Astrocyte (in vitro differentiated cells and primary cell): ENCODE data around the gene RAC2. TPM values are rescaled to one million over a fixed set of nuclear protein-coding genes. Genes with fewer than 3 reads are reported as not detected.
"Not testable (repeated sequence)": the region's sequence is repeated elsewhere in the genome, so short reads cannot be mapped to it uniquely, and the experiment has no call there.

Source experiments
- DNase-seq: peaks from one replicate; pipeline ENCODE4 v3.0.0-alpha.2; 2010; ENCODE audit warnings: low read depth
- FAIRE-seq: peaks from 2 replicates; lab custom pipeline; 2011; peaks lifted over from hg19 to GRCh38; lab: Jason Lieb, UNC
- H2AFZ ChIP-seq: 2 replicates; pipeline ENCODE4 v1.6.0; 2012; ENCODE audit warnings: low read depth, low read length, inconsistent platforms
- H3K27ac ChIP-seq: 2 replicates; pipeline ENCODE4 v1.5.1; 2011; ENCODE audit warnings: low read depth, low read length, inconsistent platforms
- H3K27me3 ChIP-seq: 2 replicates; pipeline ENCODE4 v1.6.0; 2011; ENCODE audit warnings: low read length, inconsistent platforms; ENCODE audit not compliant: insufficient read depth
- H3K36me3 ChIP-seq: 2 replicates; pipeline ENCODE4 v1.5.1; 2011; ENCODE audit warnings: low read length, inconsistent platforms; ENCODE audit not compliant: insufficient read depth
- H3K4me1 ChIP-seq: 2 replicates; pipeline ENCODE4 v1.5.1; 2011; ENCODE audit warnings: low read length, inconsistent platforms; ENCODE audit not compliant: insufficient read depth
- H3K4me2 ChIP-seq: 2 replicates; pipeline ENCODE4 v1.6.0; 2012; ENCODE audit warnings: low read length, inconsistent platforms
- H3K4me3 ChIP-seq: 2 replicates; pipeline ENCODE4 v1.5.1; 2011; ENCODE audit warnings: low read depth, mild to moderate bottlenecking, low read length, inconsistent platforms; ENCODE audit not compliant: insufficient read depth
- H3K79me2 ChIP-seq: 2 replicates; pipeline ENCODE4 v1.6.0; 2012; ENCODE audit warnings: mild to moderate bottlenecking, low read length, inconsistent platforms; ENCODE audit not compliant: insufficient read depth
- H3K9ac ChIP-seq: 2 replicates; pipeline ENCODE4 v1.6.0; 2012; ENCODE audit warnings: mild to moderate bottlenecking, low read length, inconsistent platforms
- H3K9me3 ChIP-seq: 2 replicates; pipeline ENCODE4 v1.5.1; 2012; ENCODE audit warnings: low read depth, mild to moderate bottlenecking, low read length, inconsistent platforms; ENCODE audit not compliant: insufficient read depth
- H4K20me1 ChIP-seq: 2 replicates; pipeline ENCODE4 v1.6.0; 2012; ENCODE audit warnings: low read length, inconsistent platforms; ENCODE audit not compliant: insufficient read depth
- H3K27ac Mint-ChIP-seq: one replicate; pipeline ENCODE4 v1.8.0; 2021; ENCODE audit warnings: mild to moderate bottlenecking, mixed read lengths; ENCODE audit not compliant: unreplicated experiment
- H3K27me3 Mint-ChIP-seq: one replicate; pipeline ENCODE4 v1.8.0; 2021; ENCODE audit warnings: low read depth, mixed read lengths; ENCODE audit not compliant: unreplicated experiment
- H3K36me3 Mint-ChIP-seq: one replicate; pipeline ENCODE4 v1.8.0; 2021; ENCODE audit warnings: low read depth, mixed read lengths; ENCODE audit not compliant: unreplicated experiment
- H3K4me1 Mint-ChIP-seq: one replicate; pipeline ENCODE4 v1.8.0; 2021; ENCODE audit warnings: low read depth, mixed read lengths; ENCODE audit not compliant: unreplicated experiment
- H3K4me3 Mint-ChIP-seq: one replicate; pipeline ENCODE4 v1.8.0; 2021; ENCODE audit warnings: mild to moderate bottlenecking, moderate library complexity, mixed read lengths; ENCODE audit not compliant: unreplicated experiment
- H3K9me3 Mint-ChIP-seq: one replicate; pipeline ENCODE4 v1.8.0; 2021; ENCODE audit warnings: mild to moderate bottlenecking, mixed read lengths; ENCODE audit not compliant: unreplicated experiment
- EZH2 ChIP-seq: IDR thresholded peaks from 2 replicates; pipeline ENCODE4 v1.6.1; 2012; ENCODE audit warnings: mild to moderate bottlenecking, low read length, inconsistent platforms; ENCODE audit not compliant: insufficient read depth
- total RNA-seq: library from RNA; stranded (reverse); gene quantifications from 2 replicates; pipeline ENCODE4 v1.2.1, GENCODE V29; 2021
- TF ChIP-seq, protein P1 (sequence below): IDR thresholded peaks from 2 replicates; pipeline ENCODE4 v1.5.1; 2011; ENCODE audit warnings: low read depth, mild to moderate bottlenecking, inconsistent platforms, low read length, moderate library complexity; ENCODE audit not compliant: insufficient read depth

Gene RAC2
- total RNA-seq, 1 donor from 2014 or later, result 0.61 TPM

GRCh38 chr22:37203354-37204044 is 40.6 kb downstream of the RAC2 start:
- Histone ChIP-seq H3K79me2 (no peaks in the 10 kb centered on the region), H3K36me3 (no peaks in the 10 kb centered on the region), H4K20me1 (no peaks in the 10 kb centered on the region), H3K9ac (no peak overlapping the region), H3K4me2 (no peak overlapping the region), H3K4me3 (no peak overlapping the region), H3K4me1 (peaks cover 8% of the 10 kb centered on the region), H3K27me3 (no peaks in the 10 kb centered on the region), H3K27ac (no peak overlapping the region), H2AFZ (no peak overlapping the region), H3K9me3 (no peaks in the 10 kb centered on the region)
- Mint-ChIP-seq H3K36me3 (no peaks in the 10 kb centered on the region), H3K4me1 (no peaks in the 10 kb centered on the region), H3K4me3 (no peak overlapping the region), H3K27ac (no peak overlapping the region), H3K27me3 (peaks cover 14% of the 10 kb centered on the region), H3K9me3 (no peaks in the 10 kb centered on the region)
- no peak for TF ChIP-seq EZH2
- TF ChIP-seq, protein P1, sequence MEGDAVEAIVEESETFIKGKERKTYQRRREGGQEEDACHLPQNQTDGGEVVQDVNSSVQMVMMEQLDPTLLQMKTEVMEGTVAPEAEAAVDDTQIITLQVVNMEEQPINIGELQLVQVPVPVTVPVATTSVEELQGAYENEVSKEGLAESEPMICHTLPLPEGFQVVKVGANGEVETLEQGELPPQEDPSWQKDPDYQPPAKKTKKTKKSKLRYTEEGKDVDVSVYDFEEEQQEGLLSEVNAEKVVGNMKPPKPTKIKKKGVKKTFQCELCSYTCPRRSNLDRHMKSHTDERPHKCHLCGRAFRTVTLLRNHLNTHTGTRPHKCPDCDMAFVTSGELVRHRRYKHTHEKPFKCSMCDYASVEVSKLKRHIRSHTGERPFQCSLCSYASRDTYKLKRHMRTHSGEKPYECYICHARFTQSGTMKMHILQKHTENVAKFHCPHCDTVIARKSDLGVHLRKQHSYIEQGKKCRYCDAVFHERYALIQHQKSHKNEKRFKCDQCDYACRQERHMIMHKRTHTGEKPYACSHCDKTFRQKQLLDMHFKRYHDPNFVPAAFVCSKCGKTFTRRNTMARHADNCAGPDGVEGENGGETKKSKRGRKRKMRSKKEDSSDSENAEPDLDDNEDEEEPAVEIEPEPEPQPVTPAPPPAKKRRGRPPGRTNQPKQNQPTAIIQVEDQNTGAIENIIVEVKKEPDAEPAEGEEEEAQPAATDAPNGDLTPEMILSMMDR, result no peak
- DNase-seq (no peak), FAIRE-seq (no peak)

DNA sequence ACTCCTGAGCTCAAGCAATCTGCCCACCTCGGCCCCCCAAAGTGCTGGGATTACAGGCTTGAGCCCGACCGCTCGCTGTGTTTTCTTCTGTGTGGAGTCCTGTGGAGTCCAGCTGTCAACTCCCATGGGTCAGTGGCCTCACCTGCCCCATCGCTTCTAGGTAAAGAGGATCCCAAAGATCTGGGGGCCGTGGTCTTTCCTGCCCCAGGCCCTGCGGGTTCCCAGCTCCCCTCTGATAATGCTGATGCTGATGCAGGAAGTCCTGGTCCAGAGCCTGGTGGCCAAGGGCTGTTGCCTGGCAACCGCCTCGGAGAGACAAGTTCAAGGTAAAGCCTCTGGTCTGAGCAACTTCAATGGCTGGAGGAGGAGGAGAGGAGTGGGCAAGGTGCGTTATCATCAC is 41.4 kb downstream of the RAC2 start:
- TF ChIP-seq, protein P1, result no peak
- TF ChIP-seq EZH2, result no peak

GRCh38 chr22:37202001-37202555 is 42.0 kb downstream of the RAC2 start:
- no peak overlapping the region for H3K27ac ChIP-seq
- no peaks in the 10 kb centered on the region for H3K9me3 ChIP-seq
- H3K27me3 ChIP-seq, result no peaks in the 10 kb centered on the region
- H3K4me3 ChIP-seq, result no peak overlapping the region
- DNase-seq (no peak), FAIRE-seq (no peak)
- H3K4me1 Mint-ChIP-seq, result peaks cover 6% of the 10 kb centered on the region
- H3K4me1 ChIP-seq, result peaks cover 22% of the 10 kb centered on the region
- no peaks in the 10 kb centered on the region for H3K36me3 Mint-ChIP-seq
- H3K79me2 ChIP-seq, result no peaks in the 10 kb centered on the region
- H3K4me2 ChIP-seq, result no peak overlapping the region
- no peak overlapping the region for H3K27ac Mint-ChIP-seq
- H3K27me3 Mint-ChIP-seq, result peaks cover 9% of the 10 kb centered on the region
- TF ChIP-seq, protein P1, result no peak
- no peak for TF ChIP-seq EZH2
- peaks cover 6% of the 10 kb centered on the region for H4K20me1 ChIP-seq
- no peak overlapping the region for H2AFZ ChIP-seq
- no peak overlapping the region for H3K9ac ChIP-seq
- H3K9me3 Mint-ChIP-seq, result no peaks in the 10 kb centered on the region
- H3K4me3 Mint-ChIP-seq, result no peak overlapping the region
- no peaks in the 10 kb centered on the region for H3K36me3 ChIP-seq

More for the DNA sequence above, 41.4 kb downstream of the RAC2 start:
- Mint-ChIP-seq H3K27ac (no peak overlapping the region), H3K9me3 (no peaks in the 10 kb centered on the region), H3K27me3 (peaks cover 11% of the 10 kb centered on the region), H3K36me3 (no peaks in the 10 kb centered on the region), H3K4me3 (no peak overlapping the region), H3K4me1 (peaks cover 5% of the 10 kb centered on the region)
- DNase-seq (no peak), FAIRE-seq (no peak)
- Histone ChIP-seq H3K27me3 (no peaks in the 10 kb centered on the region), H3K36me3 (no peaks in the 10 kb centered on the region), H2AFZ (no peak overlapping the region), H3K79me2 (no peaks in the 10 kb centered on the region), H3K4me2 (no peak overlapping the region), H3K9ac (no peak overlapping the region), H3K4me1 (peaks cover 15% of the 10 kb centered on the region), H4K20me1 (no peaks in the 10 kb centered on the region), H3K27ac (no peak overlapping the region), H3K4me3 (no peak overlapping the region), H3K9me3 (no peaks in the 10 kb centered on the region)

DNA sequence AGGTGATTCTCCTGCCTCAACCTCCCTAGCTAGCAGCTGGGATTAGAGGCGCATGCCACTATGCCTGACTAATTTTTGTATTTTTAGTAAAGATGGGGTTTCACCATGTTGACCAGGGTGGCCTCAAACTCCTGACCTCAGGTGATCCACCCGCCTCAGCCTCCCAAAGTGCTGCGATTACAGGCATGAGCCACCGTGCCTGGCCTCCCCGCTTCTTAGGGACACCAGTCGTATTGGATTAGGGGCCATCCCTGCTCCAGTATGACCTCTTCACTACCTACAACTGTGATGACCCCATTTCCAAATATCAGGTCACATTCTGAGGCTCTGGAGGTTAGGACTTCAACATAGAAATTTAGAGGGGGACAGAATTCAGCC is 42.6 kb downstream of the RAC2 start:
- not testable (repeated sequence) for H2AFZ ChIP-seq, DNase-seq, H3K27ac ChIP-seq, H3K4me3 Mint-ChIP-seq, H3K36me3 ChIP-seq, H3K27ac Mint-ChIP-seq, H3K9ac ChIP-seq, H3K4me1 Mint-ChIP-seq, H3K27me3 Mint-ChIP-seq, H3K9me3 Mint-ChIP-seq, H3K27me3 ChIP-seq, FAIRE-seq, H4K20me1 ChIP-seq, H3K4me2 ChIP-seq, H3K4me3 ChIP-seq, H3K36me3 Mint-ChIP-seq, H3K79me2 ChIP-seq, H3K9me3 ChIP-seq
- peaks cover 24% of the 10 kb centered on the region for H3K4me1 ChIP-seq
